Hepatocyte (in vitro differentiated cells): Measurements from ENCODE around the gene ZHX3. TPM values are rescaled to one million over a fixed set of nuclear protein-coding genes. Genes with fewer than 3 reads are reported as not detected.

ENCODE experiments used
- DNase-seq: peaks from one replicate; pipeline ENCODE4 v3.0.0-alpha.2; 2016; ENCODE audit warnings: low spot score
- H2AFZ ChIP-seq: fragments of 200-600 bp; sonication (generic); 2 replicates; pipeline ENCODE4 v1.6.0; 2016; ENCODE audit warnings: antibody characterized with exemption, mild to moderate bottlenecking
- H3K27ac ChIP-seq: fragments of 200-600 bp; sonication (generic); 2 replicates; pipeline ENCODE4 v1.5.1; 2016; ENCODE audit warnings: mild to moderate bottlenecking
- H3K27me3 ChIP-seq: fragments of 200-600 bp; sonication (generic); 2 replicates; pipeline ENCODE4 v1.6.1; 2016
- H3K36me3 ChIP-seq: fragments of 200-600 bp; sonication (generic); replicated peaks from 2 replicates; pipeline ENCODE4 v1.5.1; 2016; ENCODE audit warnings: low read depth; ENCODE audit not compliant: insufficient read depth
- H3K4me1 ChIP-seq: fragments of 200-600 bp; sonication (generic); 2 replicates; pipeline ENCODE4 v1.5.1; 2016; ENCODE audit warnings: mild to moderate bottlenecking, moderate library complexity; ENCODE audit not compliant: insufficient read depth
- H3K4me2 ChIP-seq: fragments of 200-600 bp; sonication (generic); 2 replicates; pipeline ENCODE4 v1.6.0; 2016
- H3K4me3 ChIP-seq: fragments of 200-600 bp; sonication (generic); 2 replicates; pipeline ENCODE4 v1.5.1; 2016; ENCODE audit warnings: mild to moderate bottlenecking
- H3K79me2 ChIP-seq: fragments of 200-600 bp; sonication (generic); 2 replicates; pipeline ENCODE4 v1.6.0; 2017; ENCODE audit warnings: mild to moderate bottlenecking
- H3K9me2 ChIP-seq: fragments of 200-600 bp; sonication (generic); replicated peaks from 2 replicates; pipeline ENCODE4 v1.6.0; 2017; ENCODE audit warnings: mild to moderate bottlenecking; ENCODE audit not compliant: insufficient read depth
- H3K9me3 ChIP-seq: fragments of 200-600 bp; sonication (generic); 2 replicates; pipeline ENCODE4 v1.5.1; 2016; ENCODE audit warnings: low read depth, mild to moderate bottlenecking
- H4K20me1 ChIP-seq: fragments of 200-600 bp; sonication (generic); 2 replicates; pipeline ENCODE4 v1.6.0; 2016; ENCODE audit warnings: mild to moderate bottlenecking; ENCODE audit not compliant: insufficient read depth, poor library complexity, severe bottlenecking
- CTCF ChIP-seq: fragments of 200-600 bp; sonication (generic); IDR thresholded peaks from 2 replicates; pipeline ENCODE4 v1.5.1; 2016; ENCODE audit warnings: antibody characterized with exemption, mild to moderate bottlenecking; ENCODE audit not compliant: poor library complexity
- EZH2 ChIP-seq: fragments of 200-600 bp; sonication (generic); IDR thresholded peaks from 2 replicates; pipeline ENCODE4 v1.6.1; 2016; ENCODE audit warnings: antibody characterized with exemption, mild to moderate bottlenecking, borderline replicate concordance
- EZH2phosphoT487 ChIP-seq: fragments of 200-600 bp; sonication (generic); IDR thresholded peaks from one replicate; pipeline ENCODE4 v1.6.1; 2018; ENCODE audit warnings: antibody characterized with exemption, mild to moderate bottlenecking, low read depth, moderate library complexity; ENCODE audit not compliant: unreplicated experiment, severe bottlenecking
- WGBS: methylation state at CpG from one replicate; pipeline ENCODE4 v1.1.6; 2016; ENCODE audit warnings: low lambda C conversion rate; ENCODE audit errors: missing lambda C conversion rate; 5-methylcytosine and 5-hydroxymethylcytosine counted together
- polyA plus RNA-seq: library from polyadenylated mRNA; unstranded; fragments of >200 nt; fragmentation: Nextera tagmentation; extraction: Ambion mirVana; gene quantifications from 2 replicates; pipeline ENCODE4 v1.2.1, GENCODE V29; 2016
- total RNA-seq: library from RNA; depleted of rRNA; stranded (reverse); fragments of >200 nt; gene quantifications from 2 replicates; pipeline ENCODE4 v1.2.3, GENCODE V29; 2014

ZHX3 gene
- total and polyA plus RNA-seq, 2 experiments from 2014 or later, result 15.0 to 19.7 TPM

DNA sequence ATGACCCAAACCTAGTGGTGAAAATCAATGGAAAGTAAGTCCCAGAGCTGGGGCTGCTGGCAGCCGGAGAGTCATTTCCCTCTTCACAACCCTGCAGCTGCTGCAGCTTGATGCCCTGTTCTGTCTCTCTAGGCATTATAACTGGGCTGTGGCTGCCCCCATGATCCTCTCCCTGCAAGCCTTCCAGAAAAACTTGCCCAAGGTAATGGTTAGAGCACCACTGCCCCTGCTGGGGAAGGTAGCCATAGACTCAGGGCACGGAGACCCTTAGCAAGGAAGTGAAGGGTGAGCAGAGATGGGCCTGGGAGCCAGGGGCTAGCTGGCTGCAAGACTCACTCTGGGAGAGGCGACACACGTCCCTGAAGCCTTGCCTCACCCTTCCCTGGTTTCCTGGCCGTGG, 35.1 kb upstream of the ZHX3 start:
- no peak overlapping the region for H3K4me2 ChIP-seq
- no peaks in the 10 kb centered on the region for H3K9me3 ChIP-seq
- H3K79me2 ChIP-seq, result no peaks in the 10 kb centered on the region
- no peaks in the 10 kb centered on the region for H4K20me1 ChIP-seq
- no peak for TF ChIP-seq CTCF
- no peak for TF ChIP-seq EZH2
- TF ChIP-seq EZH2phosphoT487, result no peak
- no peak overlapping the region for H3K4me3 ChIP-seq
- no peak overlapping the region for H3K27ac ChIP-seq
- no peak for DNase-seq
- H3K27me3 ChIP-seq, result no peaks in the 10 kb centered on the region
- WGBS, result 90% methylated on average over 5 of the region's 5 CpGs
- peaks cover 3% of the 10 kb centered on the region for H3K4me1 ChIP-seq
- no peaks in the 10 kb centered on the region for H3K9me2 ChIP-seq
- no peaks in the 10 kb centered on the region for H3K36me3 ChIP-seq
- H2AFZ ChIP-seq, result no peak overlapping the region

DNA sequence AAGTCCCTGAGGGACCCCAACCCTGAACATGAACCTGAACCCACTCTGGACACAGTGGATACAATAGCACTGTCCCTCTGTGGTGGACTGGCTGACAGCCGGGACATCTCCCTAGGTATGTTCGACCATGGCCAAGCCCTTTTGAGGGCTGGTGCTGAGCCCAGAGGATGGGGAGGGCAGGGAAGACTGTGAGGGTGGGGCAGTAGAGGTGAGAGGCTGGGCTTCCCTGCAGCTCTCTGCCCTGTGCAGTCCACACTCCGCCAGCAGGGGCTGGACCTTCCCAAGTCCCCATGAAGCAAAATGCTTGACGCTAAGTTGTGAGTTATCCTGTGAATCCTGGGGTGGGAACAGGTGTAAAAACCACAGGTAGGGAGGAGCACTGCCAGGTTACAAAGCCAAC, 34.6 kb upstream of the ZHX3 start:
- no peak for TF ChIP-seq EZH2
- no peak for TF ChIP-seq CTCF
- no peak for TF ChIP-seq EZH2phosphoT487
- Histone ChIP-seq H3K27me3 (no peaks in the 10 kb centered on the region), H4K20me1 (no peaks in the 10 kb centered on the region), H3K4me2 (no peak overlapping the region), H3K9me2 (no peaks in the 10 kb centered on the region), H3K4me1 (peaks cover 5% of the 10 kb centered on the region), H2AFZ (no peak overlapping the region), H3K27ac (no peak overlapping the region), H3K36me3 (no peaks in the 10 kb centered on the region), H3K9me3 (no peaks in the 10 kb centered on the region), H3K79me2 (no peaks in the 10 kb centered on the region), H3K4me3 (no peak overlapping the region)
- no peak for DNase-seq
- 84% methylated on average over 4 of the region's 4 CpGs for WGBS

- no peaks in the 10 kb centered on the region for H3K79me2 ChIP-seq
- H3K36me3 ChIP-seq, result no peaks in the 10 kb centered on the region
- H3K4me2 ChIP-seq, result no peak overlapping the region
- no peak overlapping the region for H2AFZ ChIP-seq
- peaks cover 5% of the 10 kb centered on the region for H3K4me1 ChIP-seq
- H3K9me2 ChIP-seq, result no peaks in the 10 kb centered on the region
- WGBS, result 82% methylated on average over 7 of the region's 7 CpGs
- no peaks in the 10 kb centered on the region for H4K20me1 ChIP-seq
- H3K9me3 ChIP-seq, result no peaks in the 10 kb centered on the region
- H3K4me3 ChIP-seq, result no peak overlapping the region
- H3K27ac ChIP-seq, result no peak overlapping the region
- no peaks in the 10 kb centered on the region for H3K27me3 ChIP-seq
- TF ChIP-seq CTCF (no peak), EZH2phosphoT487 (no peak), EZH2 (no peak)
- no peak for DNase-seq
Measured at GRCh38 chr20:41350408-41350962, 33.0 kb upstream of the ZHX3 start.

GRCh38 chr20:41349943-41350342, 32.4 kb upstream of the ZHX3 start:
- Histone ChIP-seq H3K4me1 (peaks cover 5% of the 10 kb centered on the region), H3K79me2 (no peaks in the 10 kb centered on the region), H4K20me1 (no peaks in the 10 kb centered on the region), H3K9me3 (no peaks in the 10 kb centered on the region), H3K27me3 (no peaks in the 10 kb centered on the region), H3K27ac (no peak overlapping the region), H2AFZ (no peak overlapping the region), H3K4me2 (no peak overlapping the region), H3K4me3 (no peak overlapping the region), H3K36me3 (no peaks in the 10 kb centered on the region), H3K9me2 (no peaks in the 10 kb centered on the region)
- no peak for DNase-seq
- 92% methylated on average over 7 of the region's 7 CpGs for WGBS
- TF ChIP-seq EZH2 (no peak), EZH2phosphoT487 (no peak), CTCF (no peak)
